WI38 (cell line): ENCODE data around the gene SERPINB5.

Experiments used
- H3K4me3 ChIP-seq: 2 replicates; pipeline ENCODE4 v1.5.1; 2011; ENCODE audit warnings: low read depth, mild to moderate bottlenecking, control low read depth, low read length
- CTCF ChIP-seq: IDR thresholded peaks from 2 replicates; pipeline ENCODE4 v1.5.1; 2012; ENCODE audit warnings: low read depth, mild to moderate bottlenecking, control low read depth, low read length

SERPINB5 gene

DNA sequence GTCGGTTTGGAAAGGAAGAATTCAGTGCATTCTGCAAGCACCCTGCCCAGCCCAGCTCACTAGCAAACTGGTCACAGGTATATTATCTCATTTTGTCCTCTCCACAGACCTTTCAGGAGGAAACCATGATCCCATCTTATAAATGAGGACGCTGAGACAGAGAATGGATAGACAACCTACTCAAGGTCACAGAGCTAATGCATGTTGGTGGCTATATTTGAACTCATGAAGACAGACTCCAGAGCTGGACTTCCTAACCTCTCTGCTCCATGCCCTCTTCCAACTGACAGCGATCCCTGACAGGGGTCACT lies 29.5 kb downstream of the SERPINB5 start:
- TF ChIP-seq CTCF, result no peak

GRCh38 chr18:63508596-63508995 lies 31.8 kb downstream of the SERPINB5 start:
- TF ChIP-seq CTCF, result no peak
- no peak overlapping the region for H3K4me3 ChIP-seq

More for the DNA sequence above, 29.5 kb downstream of the SERPINB5 start:
- no peak overlapping the region for H3K4me3 ChIP-seq

GRCh38 chr18:63511285-63511684 lies 34.5 kb downstream of the SERPINB5 start:
- H3K4me3 ChIP-seq, result no peak overlapping the region
- TF ChIP-seq CTCF, result peak; percentile 72

DNA sequence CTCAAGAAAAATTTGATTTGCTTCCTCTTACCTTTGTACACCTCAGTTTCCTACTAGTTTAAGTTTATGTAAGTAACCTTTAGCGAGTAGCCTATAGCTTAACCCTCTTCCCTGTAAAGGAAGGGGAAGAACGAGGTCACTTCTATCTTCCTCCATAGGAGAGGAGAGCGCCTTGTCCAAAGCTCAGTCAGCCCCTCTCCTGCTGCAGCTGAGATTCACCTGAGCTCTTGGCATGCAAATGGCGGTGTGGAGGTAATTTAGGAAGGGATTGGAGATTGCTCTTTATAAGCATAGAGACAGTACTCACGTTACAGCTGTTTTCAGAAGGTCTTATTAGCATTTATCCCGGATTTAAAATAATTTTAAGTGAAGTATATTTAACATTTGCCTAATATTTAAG lies 37.6 kb downstream of the SERPINB5 start:
- no peak overlapping the region for H3K4me3 ChIP-seq
- TF ChIP-seq CTCF, result no peak

DNA sequence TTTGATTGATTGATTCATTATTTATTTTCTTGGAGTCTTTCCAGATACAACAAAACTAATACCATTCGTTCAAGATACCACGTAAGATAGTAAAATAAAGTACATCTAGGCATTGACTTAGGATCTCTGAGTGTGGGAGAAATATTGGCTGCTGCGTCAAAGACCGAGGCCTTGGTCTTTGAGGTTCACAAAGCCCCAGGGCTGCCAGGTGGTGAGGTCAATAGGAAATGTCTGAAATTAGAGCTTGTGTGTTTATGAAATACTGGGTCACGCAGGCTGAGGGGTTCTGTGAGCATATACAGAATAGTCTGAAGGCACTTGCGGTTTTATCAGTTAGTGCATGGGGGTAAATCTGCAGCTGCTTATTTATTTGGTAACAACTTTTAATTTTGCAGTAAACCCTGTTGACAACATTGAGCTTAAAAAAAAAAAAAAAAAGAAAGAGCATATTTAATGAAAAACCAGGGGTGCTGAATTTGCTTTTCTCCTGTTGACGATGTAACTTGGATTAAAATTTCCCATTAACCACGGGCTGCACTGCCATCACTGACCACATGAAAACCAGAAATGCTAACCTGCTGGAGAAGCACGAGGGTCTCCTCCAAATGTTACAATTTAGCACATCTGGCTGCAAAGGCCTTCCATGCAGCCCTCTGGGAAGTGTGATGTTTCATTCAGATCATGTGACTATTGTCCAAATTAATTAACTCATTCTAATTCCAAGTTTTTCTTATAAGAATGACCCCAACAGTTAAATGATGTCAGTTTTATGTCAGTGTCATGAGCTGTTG lies 38.3 kb downstream of the SERPINB5 start:
- TF ChIP-seq CTCF, result no peak
- no peak overlapping the region for H3K4me3 ChIP-seq

DNA sequence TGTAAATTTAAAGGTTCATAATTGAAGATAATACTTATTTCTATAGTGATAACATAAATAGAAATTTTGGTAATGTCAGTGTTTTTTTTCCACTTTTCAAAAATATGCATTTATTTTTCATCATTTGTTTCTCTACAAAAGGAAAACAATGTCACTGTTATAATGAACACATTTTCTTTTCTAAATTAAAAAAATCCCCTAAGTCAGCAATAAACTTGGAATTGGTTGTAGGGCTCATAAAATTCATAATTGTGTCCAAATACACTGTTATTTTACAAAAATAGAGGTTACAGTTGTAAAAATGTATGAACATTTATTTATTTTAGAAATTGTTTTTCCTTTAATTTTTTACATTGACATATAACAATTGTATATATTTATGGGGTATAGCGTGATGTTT lies 39.0 kb downstream of the SERPINB5 start:
- no peak overlapping the region for H3K4me3 ChIP-seq
- TF ChIP-seq CTCF, result no peak

DNA sequence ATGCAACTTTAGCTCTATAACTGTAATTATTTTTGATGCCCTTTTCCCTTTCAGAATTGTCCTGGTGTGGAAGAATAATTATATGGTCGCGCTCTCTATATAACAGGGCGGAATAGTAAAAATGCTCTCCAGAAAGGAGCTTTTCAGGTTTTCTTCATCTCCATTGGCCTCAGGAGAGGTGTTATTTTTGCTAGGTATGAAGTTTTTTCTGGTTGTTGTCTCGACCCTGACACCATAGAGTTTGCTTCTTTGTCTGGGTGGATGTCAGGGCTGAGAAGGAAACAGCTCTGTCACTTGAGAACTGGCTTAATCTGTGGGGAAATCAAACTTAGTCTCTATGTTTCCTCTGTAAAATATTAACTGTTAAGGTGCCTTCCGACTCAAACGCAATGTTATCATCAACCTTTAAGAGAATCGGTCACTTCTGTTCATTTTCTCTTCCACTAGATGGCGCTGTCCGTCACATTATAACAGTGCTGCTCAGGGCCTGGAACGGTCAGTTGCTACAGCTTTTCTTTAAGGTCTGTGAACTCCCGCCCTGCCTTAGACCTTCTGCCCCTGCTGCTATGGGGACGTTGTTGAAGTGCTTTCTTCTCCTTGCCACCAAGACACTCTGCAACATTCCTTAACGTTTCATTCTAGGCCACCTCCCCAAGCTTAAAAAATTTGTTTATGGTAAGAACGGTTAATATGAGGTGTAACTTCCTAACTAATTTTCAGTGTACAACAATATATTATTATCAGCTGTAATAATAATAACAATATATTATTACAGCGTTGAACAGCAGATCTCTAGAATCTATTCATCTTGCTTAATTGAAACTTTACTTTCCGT lies 41.6 kb downstream of the SERPINB5 start:
- TF ChIP-seq CTCF, result peak; percentile 23
- no peak overlapping the region for H3K4me3 ChIP-seq
